Measurements from ENCODE around the gene SKA2.
"Not testable (repeated sequence)": the region's sequence is repeated elsewhere in the genome, so short reads cannot be mapped to it uniquely, and the experiment has no call there.

SKA2 gene

GRCh38 chr17:59093702-59094231 is 61.2 kb downstream of the SKA2 start:
- no peak for DNase-seq

- DNase-seq, result no peak
Measured at GRCh38 chr17:59093145-59093701, 61.8 kb downstream of the SKA2 start.

DNA sequence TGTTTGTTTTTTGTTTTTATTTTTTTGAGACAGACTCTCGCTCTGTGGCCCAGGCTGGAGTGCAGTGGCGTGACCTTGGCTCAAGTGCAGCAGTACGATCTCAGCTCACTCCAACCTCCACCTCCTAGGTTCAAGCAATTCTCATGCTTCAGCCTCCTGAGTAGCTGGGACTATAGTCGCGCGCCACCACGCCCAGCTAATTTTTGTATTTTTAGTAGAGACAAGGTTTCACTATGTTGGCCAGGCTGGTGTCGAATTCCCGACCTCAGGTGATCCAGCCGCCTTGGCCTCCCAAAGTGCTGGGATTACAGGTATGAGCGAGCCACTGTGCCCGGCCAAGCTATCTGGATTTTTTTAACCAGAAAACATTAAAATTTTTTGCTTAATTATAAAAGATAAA is 64.4 kb downstream of the SKA2 start:
- not testable (repeated sequence) for DNase-seq

GRCh38 chr17:59084154-59084553 is 70.8 kb downstream of the SKA2 start:
- no peak for DNase-seq

GRCh38 chr17:59074494-59074893 is 80.5 kb downstream of the SKA2 start:
- no peak for DNase-seq

- no peak for DNase-seq
Measured at GRCh38 chr17:59073972-59074371, 81.0 kb downstream of the SKA2 start.

GRCh38 chr17:59069856-59070255 is 85.1 kb downstream of the SKA2 start:
- no peak for DNase-seq

DNA sequence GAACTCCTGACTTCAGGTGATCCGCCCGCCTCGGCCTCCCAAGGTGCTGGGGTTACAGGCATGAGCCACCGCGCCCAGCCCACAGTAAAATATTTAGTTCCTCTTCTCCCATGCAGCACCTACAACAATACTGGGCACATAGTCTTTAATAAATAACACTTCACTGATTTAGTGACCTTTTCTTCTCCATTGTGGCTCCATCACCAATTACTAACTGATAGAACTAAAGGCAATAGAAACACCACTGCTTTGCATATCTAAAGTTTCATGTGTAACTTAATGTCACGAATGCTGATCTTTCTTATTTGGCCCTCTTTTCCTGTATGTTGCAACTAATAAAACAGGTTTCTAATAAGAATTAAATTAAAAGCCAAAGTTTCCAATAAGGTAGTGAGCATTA is 87.2 kb downstream of the SKA2 start:
- no peak for DNase-seq

- no peak for DNase-seq
Measured at GRCh38 chr17:59067340-59067739, 87.6 kb downstream of the SKA2 start.

GRCh38 chr17:59062509-59062908 is 92.5 kb downstream of the SKA2 start:
- DNase-seq, result no peak
